Stimulated activated CD4-positive, alpha-beta T cell treated with anti-CD3 and anti-CD28 coated beads, Interleukin-1b, Interleukin-23, amount 100 ng/mL, for 24 hours (primary cell): ENCODE results near the gene KIF5A.
A peak's percentile ranks its signal among the peaks of the same experiment; 100 is the strongest.

Source experiments
- DNase-seq, 4 experiments: peaks; one replicate each; pipeline ENCODE4 v3.0.0-alpha.2; 2020; ENCODE audit warnings: low read depth in 4 of 4, low spot score in 1 of 4

KIF5A gene

GRCh38 chr12:57630891-57631433 is 81.1 kb downstream of the KIF5A start:
- no peak for DNase-seq

GRCh38 chr12:57631566-57632072 is 81.8 kb downstream of the KIF5A start:
- DNase-seq, result no peak

- no peak for DNase-seq
Observed at GRCh38 chr12:57632073-57632957, 82.5 kb downstream of the KIF5A start.

GRCh38 chr12:57632958-57633840 is 83.4 kb downstream of the KIF5A start, which contains the start of gene B4GALNT1:
Gene B4GALNT1, minus strand, starts transcription at chr12:57633201. Its CDS starts 1,069 bp downstream, at chr12:57632132.
- peak in 3 of 4 experiments; percentile 52 to 55 (median 52) for DNase-seq
